HG03039 (cell line): Measurements from ENCODE around the gene ANKRD11.
"Not testable (repeated sequence)": the region's sequence is repeated elsewhere in the genome, so short reads cannot be mapped to it uniquely, and the experiment has no call there.

Source experiments
- ATAC-seq: cut with Tn5 transposase; IDR thresholded peaks from one replicate; pipeline ENCODE4 v1.9.1; 2021; ENCODE audit warnings: mild to moderate bottlenecking, moderate library complexity; ENCODE audit not compliant: unreplicated experiment

The ANKRD11 gene

DNA sequence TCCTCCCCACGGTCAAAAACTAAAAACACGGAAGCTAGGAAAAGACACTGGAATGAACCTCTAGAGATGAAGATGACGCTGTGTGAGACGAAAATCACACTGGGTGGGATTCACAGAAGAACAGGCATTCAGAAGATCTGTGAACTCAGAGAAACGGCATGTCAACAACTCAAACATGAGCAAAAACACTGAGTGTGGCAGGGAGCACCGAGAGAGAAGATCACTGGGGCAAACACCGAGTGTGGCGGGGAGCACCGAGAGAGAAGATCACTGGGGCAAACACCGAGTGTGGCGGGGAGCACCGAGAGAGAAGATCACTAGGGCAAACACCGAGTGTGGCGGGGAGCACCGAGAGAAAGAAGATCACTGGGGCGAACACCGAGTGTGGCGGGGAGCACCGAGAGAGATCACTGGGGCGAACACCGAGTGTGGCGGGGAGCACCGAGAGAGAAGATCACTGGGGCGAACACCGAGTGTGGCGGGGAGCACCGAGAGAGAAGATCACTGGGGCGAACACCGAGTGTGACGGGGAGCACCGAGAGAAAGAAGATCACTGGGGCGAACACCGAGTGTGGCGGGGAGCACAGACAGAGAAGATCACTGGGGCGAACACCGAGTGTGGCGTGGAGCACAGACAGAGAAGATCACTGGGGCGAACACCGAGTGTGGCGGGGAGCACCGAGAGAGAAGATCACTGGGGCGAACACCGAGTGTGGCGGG lies 100.7 kb downstream of the ANKRD11 start:
- not testable (repeated sequence) for ATAC-seq

DNA sequence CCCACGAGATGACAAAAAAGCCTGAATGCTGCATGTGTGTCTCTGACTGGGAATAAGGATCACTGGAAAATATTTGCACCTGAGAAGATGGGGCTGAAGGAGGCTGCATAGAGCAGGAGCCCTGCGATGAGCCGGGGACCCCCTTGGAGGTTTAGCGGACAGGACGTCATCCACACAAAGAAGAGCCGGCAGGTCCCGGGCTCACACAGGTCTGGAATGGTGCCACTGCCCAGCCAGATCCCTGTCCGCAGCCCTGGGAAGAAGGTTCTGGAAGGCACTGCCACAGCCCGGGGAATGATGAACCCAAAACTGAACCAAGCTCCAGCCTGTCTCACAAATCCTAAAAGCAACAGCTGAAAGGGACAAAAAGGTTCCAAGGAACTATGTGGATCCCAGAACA lies 101.8 kb downstream of the ANKRD11 start:
- ATAC-seq: no peak

DNA sequence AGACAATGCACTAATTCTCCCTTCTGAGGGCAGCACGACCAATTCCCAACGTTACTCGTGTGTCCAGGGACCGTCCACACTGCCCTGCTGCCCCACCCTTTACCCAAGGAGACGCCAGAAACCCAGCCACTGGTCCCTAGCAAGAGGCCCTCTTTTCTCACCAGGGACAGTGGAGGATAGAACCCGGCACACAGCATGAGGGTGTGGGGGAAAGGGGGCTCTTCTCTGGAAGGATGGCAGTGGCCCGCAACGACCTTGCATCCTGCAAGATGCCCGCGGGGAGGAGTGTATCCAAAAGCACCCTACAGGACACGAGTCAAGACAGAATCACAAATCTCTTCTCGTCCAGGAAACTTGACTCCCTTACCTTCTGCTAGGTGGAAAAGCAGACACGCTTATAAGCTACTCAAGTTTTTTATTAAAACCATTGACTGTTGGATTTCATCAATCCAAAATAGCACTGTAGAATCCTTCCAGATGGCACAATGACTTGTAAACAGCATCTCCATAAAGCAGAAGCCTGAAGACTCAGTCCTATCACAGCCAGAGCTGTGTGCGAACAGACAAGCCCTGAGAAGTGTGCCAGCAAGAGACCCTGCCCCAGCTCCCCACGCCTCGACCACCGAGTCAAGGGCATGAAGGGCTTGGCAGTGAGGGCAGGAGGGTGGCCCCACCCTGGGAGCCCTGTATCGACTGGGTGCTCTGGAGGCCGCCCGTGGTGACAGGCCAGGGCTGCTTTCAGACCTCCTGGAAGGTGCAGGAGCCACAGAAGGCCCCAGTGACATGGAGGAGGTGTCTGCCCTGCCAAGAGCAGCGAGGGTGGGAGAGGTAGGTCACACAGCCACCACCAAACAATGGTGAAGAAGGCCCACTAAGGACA lies 103.8 kb downstream of the ANKRD11 start:
- ATAC-seq: no peak

DNA sequence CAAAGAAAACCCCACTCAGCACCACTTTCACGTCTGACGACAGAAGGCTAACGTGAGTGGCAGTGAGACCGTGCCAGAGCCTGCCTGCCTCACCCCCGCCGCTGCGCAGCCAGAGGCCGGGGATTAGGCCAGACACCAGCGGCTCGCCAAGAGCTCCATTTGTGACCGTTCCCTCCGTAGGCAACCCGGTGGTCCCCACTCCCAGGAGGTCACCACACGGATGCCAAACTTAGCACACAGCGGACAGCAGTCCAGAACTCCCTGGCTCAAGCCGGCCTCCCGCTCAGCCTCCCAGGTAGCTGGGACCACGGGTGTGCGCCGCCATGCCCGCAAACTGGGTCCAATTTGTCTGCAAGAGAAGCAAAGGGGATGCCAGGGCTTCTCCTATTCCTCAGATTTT lies 104.6 kb downstream of the ANKRD11 start:
- ATAC-seq: no peak

DNA sequence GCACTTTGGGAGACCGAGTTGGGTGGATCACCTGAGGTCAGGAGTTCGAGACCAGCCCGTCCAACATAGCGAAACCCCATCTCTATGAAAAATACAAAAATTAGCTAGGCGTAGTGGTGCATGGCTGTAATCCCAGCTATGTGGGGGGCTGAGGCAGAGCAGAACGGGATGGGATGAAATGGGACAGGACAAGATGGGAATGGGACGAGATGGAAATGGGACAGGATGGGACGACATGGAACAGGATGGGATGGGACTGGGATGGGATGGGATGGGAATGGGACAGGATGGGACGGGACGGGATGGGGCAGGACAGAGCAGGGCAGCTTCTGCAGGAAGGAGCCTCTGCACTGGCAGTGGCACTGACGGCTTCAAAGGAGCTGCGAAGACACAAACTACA lies 106.1 kb downstream of the ANKRD11 start:
- ATAC-seq: no peak

DNA sequence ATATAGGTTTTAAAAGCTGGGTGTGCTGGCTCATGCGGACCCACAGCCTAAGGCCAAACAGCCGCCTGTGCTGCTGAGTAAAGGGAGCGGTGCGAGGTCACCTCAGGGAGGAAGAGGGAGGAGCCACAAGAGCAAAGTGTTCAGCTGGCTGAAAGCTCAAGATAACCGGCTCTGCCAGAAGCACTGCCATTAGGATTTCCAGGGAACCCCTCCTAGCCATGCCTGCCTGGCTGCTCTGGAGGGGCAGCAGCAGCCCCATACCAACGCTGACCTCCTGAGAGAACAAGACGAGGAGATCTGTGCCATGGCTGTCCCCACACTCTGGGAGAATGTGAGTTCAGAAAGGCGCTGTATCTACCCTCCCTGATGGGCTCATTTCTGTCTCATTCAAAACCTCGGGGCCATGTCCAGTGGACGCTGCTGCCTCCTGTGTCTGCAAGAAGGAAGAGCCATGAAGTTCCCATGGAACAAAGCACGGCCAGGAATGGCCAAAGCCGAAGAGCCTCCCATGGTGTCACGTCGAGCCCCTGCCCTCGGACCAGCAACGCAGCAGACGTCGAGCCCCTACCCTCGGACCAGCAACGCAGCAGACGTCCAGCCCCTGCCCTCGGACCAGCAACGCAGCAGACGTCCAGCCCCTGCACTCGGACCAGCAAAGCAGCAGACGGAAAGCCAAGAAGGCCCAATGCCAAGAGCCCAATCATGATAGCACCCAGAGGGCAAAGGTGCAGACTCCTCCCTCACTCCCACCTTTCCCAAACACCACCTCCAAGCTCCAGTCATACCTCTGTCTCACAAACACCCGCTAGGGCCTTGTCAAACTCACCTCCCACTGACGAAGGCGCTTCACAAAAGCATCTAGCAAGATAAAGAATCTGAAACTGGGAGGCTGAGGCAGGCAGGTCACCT lies 107.0 kb downstream of the ANKRD11 start:
- ATAC-seq: no peak

DNA sequence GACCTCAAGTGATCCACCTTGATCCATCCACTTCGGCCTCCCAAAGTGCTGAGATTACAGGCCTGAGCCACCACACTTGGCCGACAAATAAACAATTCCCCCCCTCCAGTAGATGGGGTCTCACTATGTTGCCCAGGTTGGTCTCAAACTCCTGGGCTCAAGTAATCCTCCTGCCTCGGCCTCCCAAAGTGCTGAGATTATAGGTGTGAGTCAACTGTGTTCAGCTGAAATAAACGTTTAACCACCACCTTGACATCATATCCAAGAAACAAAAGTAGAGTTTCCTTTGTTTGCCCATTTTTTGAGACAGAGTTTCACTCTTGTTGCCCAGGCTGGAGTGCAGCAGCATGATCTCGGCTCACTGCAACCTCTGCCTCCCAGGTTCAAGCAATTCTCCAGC lies 107.8 kb downstream of the ANKRD11 start:
- ATAC-seq: not testable (repeated sequence)

DNA sequence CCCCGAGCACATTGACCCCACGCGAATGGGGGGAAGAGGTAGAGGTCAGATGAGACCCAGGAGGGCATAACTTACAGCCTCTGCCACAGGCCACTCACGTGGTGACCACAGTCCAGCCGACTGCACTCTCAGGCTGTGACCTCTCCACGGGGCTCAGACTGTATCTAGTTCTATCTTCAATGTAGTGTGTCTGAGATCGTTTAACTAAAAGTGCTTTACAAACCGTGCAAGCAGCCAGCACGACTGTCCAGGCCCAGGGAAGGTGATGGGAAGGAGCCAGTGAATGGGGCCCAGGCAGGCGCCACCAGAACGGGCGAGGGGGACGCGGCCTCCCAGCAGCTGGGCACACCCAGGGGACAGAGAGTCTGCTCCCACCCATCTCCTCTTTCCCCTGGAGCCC lies 108.6 kb downstream of the ANKRD11 start:
- no peak for ATAC-seq

DNA sequence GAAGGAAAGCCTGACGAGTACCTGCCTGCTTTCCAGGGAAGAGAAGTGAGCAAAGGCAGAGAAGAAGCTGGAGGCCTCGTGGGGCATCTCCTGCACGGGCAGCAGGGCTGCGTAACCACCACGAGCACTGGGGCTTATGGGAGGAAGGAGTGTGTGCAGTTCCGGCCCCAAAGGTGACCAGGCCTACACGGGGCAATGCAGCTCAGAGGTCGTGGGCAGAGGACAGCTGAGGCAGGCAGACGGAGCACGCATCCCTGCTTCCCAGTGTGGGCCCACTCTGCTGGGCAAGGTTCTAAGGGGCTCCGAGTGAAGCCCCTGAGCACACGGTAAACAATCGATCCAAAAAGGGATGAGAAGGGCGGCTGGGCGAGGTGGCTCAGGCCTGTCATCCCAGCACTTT lies 109.7 kb downstream of the ANKRD11 start:
- no peak for ATAC-seq

DNA sequence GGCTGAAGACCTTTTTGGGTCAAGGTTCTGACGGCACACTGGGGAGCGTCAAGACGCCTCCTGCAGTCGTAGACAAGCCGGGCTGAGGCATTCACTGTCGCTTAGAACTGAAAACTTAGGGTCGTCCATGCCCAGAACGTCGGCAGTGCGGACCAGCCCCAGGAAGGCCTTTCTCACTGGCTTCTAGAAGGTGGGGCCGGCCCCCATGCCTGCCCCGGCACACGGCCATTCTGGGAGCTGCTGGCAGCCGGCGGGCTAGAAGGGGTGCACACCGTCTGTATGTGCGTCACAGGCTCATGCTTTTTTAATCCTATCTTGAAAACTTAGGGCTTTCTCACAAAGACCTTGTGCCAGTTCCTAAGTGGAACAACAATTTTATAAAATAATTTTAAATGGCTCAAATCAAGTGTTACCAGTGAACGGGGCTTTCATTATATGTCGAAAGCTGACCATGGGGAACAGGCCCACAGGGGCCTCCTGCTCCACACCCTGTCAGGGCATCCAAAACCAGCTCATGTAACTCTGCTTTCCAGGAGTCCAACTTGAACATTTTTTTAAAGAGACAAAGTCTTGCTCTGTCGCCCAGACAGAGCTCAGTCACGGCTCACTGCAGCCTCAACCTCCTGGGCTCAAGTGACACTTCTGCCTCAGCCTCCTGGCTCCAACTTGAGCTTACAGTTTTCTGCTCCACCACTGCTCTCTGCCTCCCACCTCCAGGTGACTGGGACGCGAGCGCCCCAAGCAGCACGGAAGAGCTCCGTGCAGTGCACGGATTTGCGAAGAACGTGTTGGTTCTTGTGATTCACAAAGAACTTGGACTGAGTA lies 111.2 kb downstream of the ANKRD11 start:
- ATAC-seq: no peak

DNA sequence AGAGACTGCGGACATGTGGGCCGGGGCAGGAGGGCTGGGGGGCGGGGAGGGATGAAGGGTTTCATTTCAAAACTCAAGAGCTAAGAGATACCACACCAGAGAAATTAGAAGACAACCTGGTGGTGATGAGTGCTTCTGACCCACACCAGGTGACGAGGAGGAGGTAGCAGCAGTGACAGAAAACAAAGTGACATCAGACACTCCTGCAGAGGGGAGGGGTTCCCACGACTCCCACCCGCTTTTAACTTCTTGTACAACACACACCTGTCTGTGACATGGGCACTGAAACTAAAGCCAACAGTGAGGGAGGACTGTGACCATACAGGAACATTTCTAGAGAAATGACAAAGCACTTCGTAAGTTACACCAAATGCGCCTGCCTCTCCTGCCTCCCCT lies 112.9 kb downstream of the ANKRD11 start:
- ATAC-seq: no peak

DNA sequence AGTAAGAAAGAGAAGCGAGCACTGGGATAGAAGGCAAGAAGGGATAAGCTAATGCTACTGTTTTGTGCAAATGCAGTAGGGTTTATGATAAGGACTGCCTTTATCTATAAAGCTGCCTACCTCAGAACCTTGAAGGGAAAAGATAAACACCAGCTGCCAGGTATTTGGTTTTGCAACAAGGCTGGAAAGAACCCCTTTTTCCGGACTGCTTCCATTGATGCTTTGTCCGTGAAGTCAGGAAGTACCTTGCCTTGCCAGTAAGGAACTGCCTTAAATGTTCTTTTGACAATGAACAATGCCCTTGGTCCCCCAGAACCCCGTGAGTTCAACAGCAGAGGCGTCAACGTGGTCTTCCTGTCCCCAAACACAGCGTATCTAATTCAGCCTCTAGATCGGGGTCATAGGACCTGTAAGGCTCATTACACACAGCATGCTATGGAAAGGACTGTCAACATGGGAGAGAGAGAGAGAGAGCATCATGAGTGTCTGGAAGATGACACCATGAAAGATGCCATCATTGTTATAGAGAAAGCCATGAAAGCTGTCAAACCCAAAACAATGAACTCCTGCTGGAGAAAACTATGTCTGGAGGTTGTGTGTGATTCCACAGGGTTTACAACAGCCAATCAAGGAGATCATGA lies 113.4 kb downstream of the ANKRD11 start:
- ATAC-seq: no peak

DNA sequence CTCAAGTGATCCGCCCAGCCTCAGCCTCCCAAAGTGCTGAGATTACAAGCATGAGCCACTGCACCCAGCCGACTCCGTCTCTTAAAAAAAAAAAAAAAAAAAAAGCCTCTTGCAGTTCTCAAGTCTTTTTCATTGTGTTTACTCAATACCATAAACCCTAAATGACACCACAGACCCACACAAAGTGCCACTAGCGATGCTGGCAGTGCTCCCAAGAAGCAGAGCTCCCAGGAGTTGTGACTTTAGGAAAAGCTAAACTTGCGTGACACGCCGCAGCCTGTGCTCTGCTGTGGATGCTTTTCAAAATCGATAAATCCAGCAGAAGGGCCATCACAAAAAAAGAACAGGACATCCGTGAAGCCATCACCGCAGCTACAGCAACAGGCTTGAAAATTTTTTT lies 114.7 kb downstream of the ANKRD11 start:
- no peak for ATAC-seq

DNA sequence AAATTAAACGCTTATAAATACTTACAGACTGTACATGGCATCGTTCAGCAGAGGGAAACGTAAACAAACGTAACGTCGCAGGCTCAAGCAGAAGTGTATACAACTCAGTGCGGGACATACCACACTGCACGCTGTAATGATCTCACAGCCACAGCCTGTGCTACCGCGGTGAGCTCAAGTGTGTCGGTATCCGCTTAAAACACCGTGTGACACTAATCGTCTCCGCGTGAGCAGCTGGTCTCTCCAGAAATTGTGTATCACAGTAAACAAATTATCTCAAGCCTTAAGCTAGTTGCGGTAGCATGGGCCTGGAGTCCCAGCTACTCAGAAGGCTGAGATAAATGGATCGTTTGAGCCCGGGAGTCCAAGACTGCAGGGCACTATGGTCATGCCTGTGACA lies 115.3 kb downstream of the ANKRD11 start:
- ATAC-seq: no peak

DNA sequence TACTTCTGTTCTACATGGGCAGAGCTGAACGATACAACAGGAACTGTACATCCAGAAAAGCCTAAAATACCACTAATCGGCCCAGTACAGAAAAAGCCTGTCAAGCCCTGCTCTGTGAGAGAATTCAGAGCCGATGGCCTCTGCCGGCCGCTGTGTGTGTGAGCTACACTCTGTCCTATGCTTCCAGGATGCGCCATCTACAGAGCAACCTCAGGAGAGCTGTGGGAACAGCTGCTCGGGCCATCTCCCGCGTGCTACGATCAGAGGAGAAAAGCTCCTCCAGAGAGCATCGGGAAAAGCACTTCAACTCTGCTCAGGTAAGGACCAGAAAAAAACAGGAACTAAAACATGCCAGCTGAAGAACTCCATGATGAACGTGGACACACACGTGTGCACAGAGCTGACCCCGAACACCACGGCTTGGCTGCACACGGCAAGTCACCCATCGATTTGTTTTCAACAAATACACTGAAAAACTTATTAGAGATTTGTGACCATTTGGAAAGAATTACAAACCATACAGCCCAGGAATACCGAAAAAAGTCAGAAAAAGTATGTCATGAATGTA lies 115.9 kb downstream of the ANKRD11 start:
- no peak for ATAC-seq

DNA sequence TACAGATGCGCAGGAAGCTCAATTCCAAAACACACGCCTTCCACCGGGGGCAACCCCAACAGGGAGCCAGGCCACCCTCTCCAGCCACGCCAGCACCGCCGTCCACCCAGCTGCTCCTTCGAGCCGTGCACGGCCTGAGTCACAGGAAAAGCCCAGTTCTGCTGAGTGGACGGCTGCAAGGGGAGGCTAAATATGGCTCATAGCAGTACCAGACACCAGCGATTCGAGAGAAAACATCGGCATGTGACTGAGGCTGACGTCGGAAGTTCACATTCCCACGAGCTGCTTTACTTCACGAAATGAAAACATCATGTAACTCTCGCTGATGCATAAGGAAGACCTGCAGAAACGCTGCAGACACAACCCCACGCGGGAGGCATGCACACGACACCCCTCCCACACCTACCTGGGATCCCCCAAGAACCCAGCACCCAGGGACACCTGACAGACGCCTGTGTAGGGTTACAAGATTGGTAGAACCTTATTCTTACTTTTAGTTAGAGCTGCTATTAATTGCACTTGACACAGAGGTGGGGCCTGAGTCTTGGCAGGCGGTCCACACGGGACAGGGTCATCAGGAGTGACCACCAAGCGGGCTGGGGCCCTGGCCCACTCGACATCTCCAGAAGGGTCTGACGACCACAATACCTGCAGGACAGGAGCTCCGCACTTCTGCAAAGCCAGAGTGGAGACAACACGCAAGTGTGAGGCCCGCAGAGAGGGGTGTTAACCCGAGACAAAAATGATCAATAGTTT lies 116.8 kb downstream of the ANKRD11 start:
- ATAC-seq: no peak

DNA sequence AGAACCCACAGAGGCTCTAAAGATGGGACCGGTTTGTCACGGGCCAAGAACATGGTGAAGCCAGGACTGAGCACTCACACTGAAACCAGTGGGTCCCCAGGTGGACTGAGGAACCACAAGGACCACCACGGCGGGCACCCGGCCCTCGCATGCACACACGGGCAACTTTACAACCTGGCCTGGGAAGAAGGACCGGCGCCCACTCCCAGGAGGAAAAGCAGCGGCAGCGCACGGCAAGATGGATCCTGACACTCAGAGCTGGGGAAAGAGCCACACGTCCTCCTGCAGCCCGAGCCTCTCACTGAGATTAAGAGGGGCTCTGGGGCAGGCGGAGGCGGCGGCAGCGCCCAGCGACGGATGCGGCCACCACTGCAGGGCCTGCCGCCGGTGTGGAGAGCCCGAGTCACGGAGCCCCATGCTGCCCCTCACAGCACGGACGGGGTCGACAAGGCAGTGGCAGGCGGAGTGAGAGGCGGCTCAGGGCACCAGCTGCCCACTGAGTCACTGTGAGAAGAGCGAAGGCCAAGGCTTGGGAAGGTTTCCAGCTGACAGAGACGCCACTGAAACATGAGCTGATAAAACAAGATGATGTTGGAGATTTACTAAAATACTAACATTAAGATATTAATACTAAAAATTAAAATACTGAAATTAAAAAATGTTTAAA lies 118.3 kb downstream of the ANKRD11 start:
- no peak for ATAC-seq

DNA sequence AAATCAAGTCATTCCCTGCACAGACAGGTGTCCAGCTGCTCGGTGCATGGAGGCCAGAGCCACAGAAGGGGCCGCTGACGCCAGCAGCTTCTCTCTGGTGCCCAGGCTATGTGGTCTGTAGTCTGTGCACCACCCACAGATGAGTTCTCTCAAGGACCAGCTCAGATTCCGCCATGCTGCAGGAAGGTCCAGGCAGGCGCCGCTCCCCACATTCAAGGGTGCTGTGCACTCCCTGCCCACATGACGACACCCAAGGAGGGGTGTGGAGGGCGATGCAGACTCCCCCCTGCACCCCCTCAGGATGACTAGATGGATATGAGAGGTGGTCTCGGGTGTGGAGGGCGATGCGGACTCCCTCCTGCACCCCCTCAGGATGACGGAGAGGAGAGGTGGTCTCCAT lies 119.0 kb downstream of the ANKRD11 start:
- no peak for ATAC-seq
